Loucy (cell line): Measurements from ENCODE around the gene BTNL3.

Experiments
- H2AFZ ChIP-seq: fragments of 200-600 bp; sonication (generic); 2 replicates; pipeline ENCODE4 v1.6.0; 2016; ENCODE audit warnings: antibody characterized with exemption, mild to moderate bottlenecking, low read length, moderate library complexity
- H3F3A ChIP-seq: fragments of 200-600 bp; 2 replicates; pipeline ENCODE4 v1.6.0; 2016; ENCODE audit warnings: antibody characterized with exemption, low read depth, mild to moderate bottlenecking
- H3K27me3 ChIP-seq: fragments of 200-600 bp; sonication (generic); 2 replicates; pipeline ENCODE4 v1.6.1; 2014; ENCODE audit warnings: low read length, mild to moderate bottlenecking; ENCODE audit not compliant: insufficient read depth, poor library complexity, severe bottlenecking
- H3K36me3 ChIP-seq: fragments of 200-600 bp; sonication (generic); 2 replicates; pipeline ENCODE4 v1.6.1; 2016; ENCODE audit warnings: low read length; ENCODE audit not compliant: insufficient read depth
- H3K4me1 ChIP-seq: fragments of 200-600 bp; sonication (generic); 2 replicates; pipeline ENCODE4 v1.5.1; 2014; ENCODE audit warnings: low read length, mild to moderate bottlenecking; ENCODE audit not compliant: insufficient read depth, poor library complexity, severe bottlenecking
- H3K4me2 ChIP-seq: fragments of 200-600 bp; sonication (generic); 2 replicates; pipeline ENCODE4 v1.6.0; 2014; ENCODE audit warnings: antibody characterized with exemption, low read length, low read depth, mild to moderate bottlenecking; ENCODE audit not compliant: poor library complexity, severe bottlenecking
- H3K4me3 ChIP-seq: fragments of 200-600 bp; sonication (generic); 2 replicates; pipeline ENCODE4 v1.5.1; 2014; ENCODE audit warnings: low read length, mild to moderate bottlenecking, mixed read lengths; ENCODE audit not compliant: poor library complexity, severe bottlenecking
- H3K79me2 ChIP-seq: fragments of 200-600 bp; sonication (generic); 2 replicates; pipeline ENCODE4 v1.6.1; 2014; ENCODE audit warnings: low read length; ENCODE audit not compliant: insufficient read depth
- H3K9ac ChIP-seq: fragments of 200-600 bp; sonication (generic); 2 replicates; pipeline ENCODE4 v1.6.0; 2014; ENCODE audit warnings: mild to moderate bottlenecking, low read depth, low read length, moderate library complexity; ENCODE audit not compliant: poor library complexity, severe bottlenecking
- H3K9me2 ChIP-seq: fragments of 200-600 bp; sonication (generic); replicated peaks from 2 replicates; pipeline ENCODE4 v1.6.1; 2016; ENCODE audit warnings: low read depth, low read length, mixed read lengths
- H3K9me3 ChIP-seq: fragments of 200-600 bp; sonication (generic); 2 replicates; pipeline ENCODE4 v1.6.1; 2014; ENCODE audit warnings: mild to moderate bottlenecking, antibody characterized with exemption, low read length, low read depth; ENCODE audit not compliant: insufficient read depth
- H4K20me1 ChIP-seq: fragments of 200-600 bp; sonication (generic); 2 replicates; pipeline ENCODE4 v1.6.0; 2014; ENCODE audit warnings: antibody characterized with exemption, low read length, mild to moderate bottlenecking; ENCODE audit not compliant: insufficient read depth, poor library complexity, severe bottlenecking
- EZH2phosphoT487 ChIP-seq: fragments of 200-600 bp; IDR thresholded peaks from 2 replicates; pipeline ENCODE4 v1.6.1; 2018; ENCODE audit warnings: antibody characterized with exemption, mild to moderate bottlenecking, moderate library complexity, borderline replicate concordance
- TF ChIP-seq, protein P1 (sequence below): fragments of 200-600 bp; sonication (generic); conservative IDR thresholded peaks from 2 replicates; pipeline ENCODE4 v1.5.1; 2014; ENCODE audit warnings: mild to moderate bottlenecking, antibody characterized with exemption, low read length

Gene BTNL3

DNA sequence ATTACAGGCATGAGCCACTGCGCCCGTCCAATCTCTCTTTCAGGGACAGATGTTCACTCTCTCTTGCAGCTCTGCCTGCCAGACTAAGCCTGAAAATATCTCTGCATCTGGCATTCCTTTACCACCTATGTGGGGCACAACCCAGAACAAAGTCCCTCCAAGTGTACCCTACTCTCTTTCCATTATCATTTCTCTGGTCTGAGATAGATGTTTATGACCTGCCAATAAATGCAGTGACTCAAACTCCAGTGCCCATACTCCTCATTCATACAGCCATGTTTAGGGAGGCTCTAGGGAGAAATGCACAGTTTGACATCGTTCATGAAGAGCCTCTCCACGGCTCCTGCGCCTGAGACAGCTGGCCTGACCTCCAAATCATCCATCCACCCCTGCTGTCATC is at the start of gene BTNL3:
TSS of gene BTNL3 (plus strand) at position 255 of the 400 bp plus-strand sequence. CDS start 183 bp downstream, outside the sequence.
- TF ChIP-seq, protein P1, sequence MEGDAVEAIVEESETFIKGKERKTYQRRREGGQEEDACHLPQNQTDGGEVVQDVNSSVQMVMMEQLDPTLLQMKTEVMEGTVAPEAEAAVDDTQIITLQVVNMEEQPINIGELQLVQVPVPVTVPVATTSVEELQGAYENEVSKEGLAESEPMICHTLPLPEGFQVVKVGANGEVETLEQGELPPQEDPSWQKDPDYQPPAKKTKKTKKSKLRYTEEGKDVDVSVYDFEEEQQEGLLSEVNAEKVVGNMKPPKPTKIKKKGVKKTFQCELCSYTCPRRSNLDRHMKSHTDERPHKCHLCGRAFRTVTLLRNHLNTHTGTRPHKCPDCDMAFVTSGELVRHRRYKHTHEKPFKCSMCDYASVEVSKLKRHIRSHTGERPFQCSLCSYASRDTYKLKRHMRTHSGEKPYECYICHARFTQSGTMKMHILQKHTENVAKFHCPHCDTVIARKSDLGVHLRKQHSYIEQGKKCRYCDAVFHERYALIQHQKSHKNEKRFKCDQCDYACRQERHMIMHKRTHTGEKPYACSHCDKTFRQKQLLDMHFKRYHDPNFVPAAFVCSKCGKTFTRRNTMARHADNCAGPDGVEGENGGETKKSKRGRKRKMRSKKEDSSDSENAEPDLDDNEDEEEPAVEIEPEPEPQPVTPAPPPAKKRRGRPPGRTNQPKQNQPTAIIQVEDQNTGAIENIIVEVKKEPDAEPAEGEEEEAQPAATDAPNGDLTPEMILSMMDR: no peak
- TF ChIP-seq EZH2phosphoT487: no peak
- no peaks in the 10 kb centered on the region for H3K9me2 ChIP-seq
- H3K4me2 ChIP-seq: no peak within 1 kb of the TSS

GRCh38 chr5:180950291-180950949 is 38.2 kb upstream of the BTNL3 start:
- Histone ChIP-seq H3K4me1 (peaks cover 4% of the 10 kb centered on the region), H3K4me2 (no peak overlapping the region), H3K79me2 (no peaks in the 10 kb centered on the region), H3K9ac (no peak overlapping the region), H3K9me3 (no peaks in the 10 kb centered on the region), H3K4me3 (no peak overlapping the region), H3K27me3 (no peaks in the 10 kb centered on the region), H3K9me2 (no peaks in the 10 kb centered on the region), H3K36me3 (no peaks in the 10 kb centered on the region), H2AFZ (no peak overlapping the region), H4K20me1 (no peaks in the 10 kb centered on the region), H3F3A (no peaks in the 10 kb centered on the region)
- TF ChIP-seq, protein P1: no peak
- no peak for TF ChIP-seq EZH2phosphoT487

More for the DNA sequence above, at the start of gene BTNL3:
- Histone ChIP-seq H3K9ac (no peak within 1 kb of the TSS), H2AFZ (no peak within 1 kb of the TSS), H3K4me3 (no peak within 1 kb of the TSS), H3K36me3 (no peaks in the 10 kb centered on the region), H3K4me1 (no peaks in the 10 kb centered on the region), H3K27me3 (no peaks in the 10 kb centered on the region), H3K9me3 (no peaks in the 10 kb centered on the region), H3F3A (no peaks in the 10 kb centered on the region), H3K79me2 (no peaks in the 10 kb centered on the region), H4K20me1 (no peaks in the 10 kb centered on the region)

DNA sequence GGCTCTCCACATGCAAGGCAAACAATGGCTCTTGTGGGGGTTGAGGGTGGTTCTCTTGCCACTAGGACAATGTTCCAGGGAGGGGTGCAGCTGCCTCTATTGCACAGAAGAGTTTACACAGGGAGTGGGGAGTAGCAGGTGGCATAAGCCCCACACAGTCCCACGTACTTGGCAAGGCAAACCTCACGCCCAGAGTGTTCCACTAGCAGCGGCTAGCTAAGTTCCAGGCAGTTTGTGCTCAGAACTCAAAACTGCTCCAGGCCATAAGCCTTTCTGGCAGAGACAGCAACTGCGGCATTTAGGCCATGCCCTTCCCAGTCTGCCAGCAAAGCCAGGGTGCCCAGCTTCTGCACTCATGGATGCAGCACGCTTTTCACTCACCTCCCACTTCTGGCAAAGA is 29.0 kb upstream of the BTNL3 start:
- Histone ChIP-seq H3K9me3 (no peaks in the 10 kb centered on the region), H3K9ac (peak overlapping the region; percentile 75), H3K4me1 (peaks cover 23% of the 10 kb centered on the region), H3K4me3 (peak overlapping the region; percentile 60), H3K27me3 (no peaks in the 10 kb centered on the region), H3K4me2 (peak overlapping the region; percentile 80), H4K20me1 (no peaks in the 10 kb centered on the region), H3F3A (no peaks in the 10 kb centered on the region), H2AFZ (peak overlapping the region; percentile 41; the same call in 1 of the 2 replicates), H3K36me3 (no peaks in the 10 kb centered on the region), H3K9me2 (no peaks in the 10 kb centered on the region), H3K79me2 (no peaks in the 10 kb centered on the region)
- no peak for TF ChIP-seq EZH2phosphoT487
- TF ChIP-seq, protein P1: no peak
